A549 (cell line): Measurements from ENCODE around the gene GTPBP10. TPM values are rescaled to one million over a fixed set of nuclear protein-coding genes. Genes with fewer than 3 reads are reported as not detected.

ENCODE experiments used
- BCL3 ChIP-seq: fragments of >200 bp; sonication (Bioruptor Twin); formaldehyde crosslinking; IDR thresholded peaks from 3 replicates; pipeline ENCODE4 v1.6.1; 2016
- BHLHE40 ChIP-seq: IDR thresholded peaks from 2 replicates; pipeline ENCODE4 v1.6.1; 2012; ENCODE audit warnings: low read depth, low read length, inconsistent platforms
- CBX8 ChIP-seq: fragments of 200-600 bp; sonication (generic); IDR thresholded peaks from 2 replicates; pipeline ENCODE4 v1.6.1; 2016
- CHD4 ChIP-seq: fragments of 200-600 bp; sonication (generic); IDR thresholded peaks from 2 replicates; pipeline ENCODE4 v1.6.1; 2016; ENCODE audit warnings: antibody characterized with exemption, mild to moderate bottlenecking, borderline replicate concordance
- EHF ChIP-seq: fragments of 250-450 bp; sonication (Bioruptor Pico); IDR thresholded peaks from 2 replicates; pipeline ENCODE4 v1.5.0; 2020; ENCODE audit warnings: mild to moderate bottlenecking
- ESRRA ChIP-seq: fragments of 150-350 bp; IDR thresholded peaks from 2 replicates; pipeline ENCODE4 v1.6.1; 2014; ENCODE audit warnings: mild to moderate bottlenecking, low read length, borderline replicate concordance
- HDAC2 ChIP-seq: fragments of 200-600 bp; sonication (generic); IDR thresholded peaks from 2 replicates; pipeline ENCODE4 v1.6.1; 2016
- HMGXB4 ChIP-seq: fragments of 250-450 bp; sonication (Bioruptor Pico); IDR thresholded peaks from 2 replicates; pipeline ENCODE4 v1.5.0; 2021; ENCODE audit warnings: mild to moderate bottlenecking, moderate library complexity, borderline replicate concordance
- HOXA7 ChIP-seq: fragments of 250-450 bp; sonication (Bioruptor Pico); IDR thresholded peaks from 2 replicates; pipeline ENCODE4 v1.5.0; 2020; ENCODE audit warnings: mild to moderate bottlenecking, moderate library complexity
- JUN ChIP-seq, 2 experiments: fragments of >200 bp; sonication (Bioruptor Twin); formaldehyde crosslinking; IDR thresholded peaks; 2 replicates in 1 of 2; 3 replicates in 1 of 2; pipeline ENCODE4 v1.6.1; 2016 to 2017
- KDM1A ChIP-seq: fragments of 200-600 bp; sonication (generic); IDR thresholded peaks from 2 replicates; pipeline ENCODE4 v1.6.1; 2016; ENCODE audit warnings: low read depth, mild to moderate bottlenecking
- MAZ ChIP-seq: fragments of 150-350 bp; IDR thresholded peaks from 2 replicates; pipeline ENCODE4 v1.6.1; 2014; ENCODE audit warnings: antibody characterized with exemption, low read depth, low read length, borderline replicate concordance
- MYC ChIP-seq: IDR thresholded peaks from 2 replicates; pipeline ENCODE4 v1.6.1; 2012; ENCODE audit warnings: mild to moderate bottlenecking, inconsistent platforms, low read length, improper control_type of control experiment, borderline replicate concordance
- NPAS2 ChIP-seq: fragments of 250-450 bp; sonication (Bioruptor Pico); IDR thresholded peaks from 2 replicates; pipeline ENCODE4 v1.8.0; 2022; ENCODE audit warnings: mild to moderate bottlenecking, moderate library complexity, borderline replicate concordance
- NR3C1 ChIP-seq: fragments of >200 bp; sonication (Bioruptor Twin); formaldehyde crosslinking; IDR thresholded peaks from 3 replicates; pipeline ENCODE4 v1.6.1; 2017
- PBX3 ChIP-seq: IDR thresholded peaks from 2 replicates; pipeline ENCODE4 v1.6.1; 2012
- RCOR1 ChIP-seq: fragments of 150-350 bp; IDR thresholded peaks from 2 replicates; pipeline ENCODE4 v1.6.1; 2014; ENCODE audit warnings: antibody characterized with exemption, low read length, low read depth
- REST ChIP-seq: fragments of 200-600 bp; sonication (generic); IDR thresholded peaks from 2 replicates; pipeline ENCODE4 v1.6.1; 2016; ENCODE audit warnings: antibody characterized with exemption, mild to moderate bottlenecking, moderate library complexity
- RNF2 ChIP-seq: fragments of 200-600 bp; sonication (generic); IDR thresholded peaks from 2 replicates; pipeline ENCODE4 v1.6.1; 2016; ENCODE audit warnings: low read depth, mild to moderate bottlenecking, antibody characterized with exemption, moderate library complexity, borderline replicate concordance
- SMC3 ChIP-seq: fragments of >200 bp; sonication (Bioruptor Twin); formaldehyde crosslinking; IDR thresholded peaks from 3 replicates; pipeline ENCODE4 v1.6.1; 2018; ENCODE audit warnings: inconsistent platforms
- TFCP2L1 ChIP-seq: fragments of 250-450 bp; sonication (Bioruptor Pico); IDR thresholded peaks from 2 replicates; pipeline ENCODE4 v1.5.0; 2021; ENCODE audit warnings: mild to moderate bottlenecking
- ZSCAN20 ChIP-seq: fragments of 250-450 bp; sonication (Bioruptor Pico); IDR thresholded peaks from 2 replicates; pipeline ENCODE4 v1.8.0; 2022; ENCODE audit warnings: mild to moderate bottlenecking, moderate library complexity
- polyA plus RNA-seq, 4 experiments: library from polyadenylated mRNA; depleted of rRNA in 3 of 4; stranded (reverse); fragments of >200 nt; fragmentation: RNase III in 1 of 4; extraction: RNeasy Plus Mini Kit Qiagen cat#74134 plus additional on column Dnase treatment in 1 of 4; gene quantifications; 2 replicates in 3 of 4; 3 replicates in 1 of 4; pipeline ENCODE4 v1.2.3, GENCODE V29; 2011 to 2017
- TF ChIP-seq, protein P1 (sequence below): IDR thresholded peaks from 2 replicates; pipeline ENCODE4 v1.6.1; 2012; ENCODE audit warnings: low read depth, borderline replicate concordance
- TF ChIP-seq, protein P2 (sequence below): IDR thresholded peaks from 2 replicates; pipeline ENCODE4 v1.6.1; 2012

The GTPBP10 gene
- polyA plus RNA-seq, 2 of the 4 experiments (the other 2 are of a cell fraction), result 16.5 to 54.9 TPM

- TF ChIP-seq PBX3 (no peak), REST (no peak; the same call in 1 of the 2 replicates), CBX8 (no peak), BHLHE40 (no peak), MYC (peak; percentile 87), HDAC2 (no peak), NR3C1 (no peak), CHD4 (no peak), ESRRA (no peak), KDM1A (no peak), RNF2 (no peak), MAZ (no peak), JUN (IDR thresholded peaks at IDR 0.05) (peak; percentile 64 to 91; a peak in 4 of 5 replicates), NPAS2 (CRISPR knock-in tag) (no peak), RCOR1 (no peak), BCL3 (peak; percentile 91), EHF (CRISPR knock-in tag) (no peak), HMGXB4 (CRISPR knock-in tag) (no peak), ZSCAN20 (CRISPR knock-in tag) (no peak), HOXA7 (no peak), SMC3 (peak; percentile 19; the same call in 1 of the 3 replicates), TFCP2L1 (CRISPR knock-in tag) (no peak)
- TF ChIP-seq, protein P1, sequence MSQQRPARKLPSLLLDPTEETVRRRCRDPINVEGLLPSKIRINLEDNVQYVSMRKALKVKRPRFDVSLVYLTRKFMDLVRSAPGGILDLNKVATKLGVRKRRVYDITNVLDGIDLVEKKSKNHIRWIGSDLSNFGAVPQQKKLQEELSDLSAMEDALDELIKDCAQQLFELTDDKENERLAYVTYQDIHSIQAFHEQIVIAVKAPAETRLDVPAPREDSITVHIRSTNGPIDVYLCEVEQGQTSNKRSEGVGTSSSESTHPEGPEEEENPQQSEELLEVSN, result 0 out of 2 replicates have a peak, but pooled peaks have one; percentile 4
- TF ChIP-seq, protein P2, sequence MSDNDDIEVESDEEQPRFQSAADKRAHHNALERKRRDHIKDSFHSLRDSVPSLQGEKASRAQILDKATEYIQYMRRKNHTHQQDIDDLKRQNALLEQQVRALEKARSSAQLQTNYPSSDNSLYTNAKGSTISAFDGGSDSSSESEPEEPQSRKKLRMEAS, result peak; percentile 87
Observed at GRCh38 chr7:90346336-90347125, at the start of gene GTPBP10 (continued).
